CD4-positive, alpha-beta T cell treated with Interleukin-6 at 100 ng/mL for 8 hours (primary cell): ENCODE results near the gene C10orf95.
"Not testable (repeated sequence)": the region's sequence is repeated elsewhere in the genome, so short reads cannot be mapped to it uniquely, and the experiment has no call there.

Source experiments
- DNase-seq: peaks from one replicate; pipeline ENCODE4 v3.0.0-alpha.2; 2020; ENCODE audit warnings: mixed read lengths, low spot score

C10orf95 gene

DNA sequence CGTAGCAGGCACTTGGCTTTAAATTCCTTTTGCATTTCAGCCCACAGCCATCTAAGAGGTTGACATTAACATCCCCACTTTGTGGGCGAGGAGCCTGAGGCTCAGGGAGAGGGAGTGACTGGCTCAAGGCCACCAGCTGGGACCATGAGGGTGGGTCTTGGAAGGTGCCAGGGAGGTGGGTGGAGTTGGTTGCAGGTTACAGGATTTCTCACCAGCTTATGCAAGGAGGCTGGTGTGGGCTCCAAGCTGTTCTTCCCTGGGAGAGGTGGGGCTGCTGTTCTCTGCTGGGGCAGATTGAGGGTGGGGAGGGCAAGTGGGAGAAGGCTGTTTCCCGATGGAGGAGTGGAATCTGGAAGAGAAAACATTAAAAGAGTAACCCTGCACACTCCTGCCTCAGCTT is 14.1 kb upstream of the C10orf95 start:
- no peak for DNase-seq

DNA sequence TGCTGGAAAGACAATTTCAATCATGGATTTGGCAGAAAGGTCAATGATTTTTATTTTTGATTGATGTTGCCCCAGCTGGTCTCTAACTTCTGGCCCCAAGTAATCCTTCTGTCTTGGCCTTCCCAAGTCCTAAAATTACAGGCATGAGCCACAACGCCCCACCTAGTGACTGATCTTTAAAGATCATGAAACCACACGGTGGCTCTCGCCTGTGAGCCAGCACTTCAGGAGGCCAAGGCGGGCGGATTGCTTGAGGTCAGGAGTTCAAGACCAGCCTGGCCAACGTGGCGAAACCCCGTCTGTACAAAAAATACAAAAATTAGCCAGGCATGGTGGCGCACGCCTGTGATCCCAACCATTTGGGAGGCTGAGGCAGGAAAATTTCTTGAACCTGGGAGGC is 12.6 kb upstream of the C10orf95 start:
- DNase-seq: no peak

DNA sequence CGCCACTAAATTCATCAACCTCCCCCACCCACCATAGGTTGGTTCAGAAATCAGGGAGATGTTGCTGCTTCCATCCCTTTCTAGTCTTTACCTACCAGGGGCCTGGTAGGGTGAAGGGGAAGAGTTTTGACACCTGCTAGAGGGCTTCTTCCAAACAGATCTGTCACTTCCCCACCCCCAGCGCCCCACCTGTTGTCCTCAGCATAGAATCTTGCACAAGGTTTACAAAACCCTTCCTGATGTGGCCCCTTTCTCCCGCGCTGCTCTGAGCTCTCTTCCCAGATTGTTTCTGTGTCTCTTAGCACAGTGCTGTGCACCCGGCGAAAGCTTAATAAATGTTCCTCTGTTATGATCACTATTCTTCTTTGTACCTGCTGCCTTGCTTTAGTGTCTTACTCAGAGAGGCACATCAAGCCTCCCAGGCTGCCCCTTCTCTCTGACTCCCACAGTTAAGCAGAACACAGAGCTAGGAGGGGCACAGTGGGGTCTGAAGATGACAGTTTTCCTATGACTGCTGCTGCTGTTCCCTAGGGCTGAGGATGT is 11.2 kb upstream of the C10orf95 start:
- DNase-seq: no peak

DNA sequence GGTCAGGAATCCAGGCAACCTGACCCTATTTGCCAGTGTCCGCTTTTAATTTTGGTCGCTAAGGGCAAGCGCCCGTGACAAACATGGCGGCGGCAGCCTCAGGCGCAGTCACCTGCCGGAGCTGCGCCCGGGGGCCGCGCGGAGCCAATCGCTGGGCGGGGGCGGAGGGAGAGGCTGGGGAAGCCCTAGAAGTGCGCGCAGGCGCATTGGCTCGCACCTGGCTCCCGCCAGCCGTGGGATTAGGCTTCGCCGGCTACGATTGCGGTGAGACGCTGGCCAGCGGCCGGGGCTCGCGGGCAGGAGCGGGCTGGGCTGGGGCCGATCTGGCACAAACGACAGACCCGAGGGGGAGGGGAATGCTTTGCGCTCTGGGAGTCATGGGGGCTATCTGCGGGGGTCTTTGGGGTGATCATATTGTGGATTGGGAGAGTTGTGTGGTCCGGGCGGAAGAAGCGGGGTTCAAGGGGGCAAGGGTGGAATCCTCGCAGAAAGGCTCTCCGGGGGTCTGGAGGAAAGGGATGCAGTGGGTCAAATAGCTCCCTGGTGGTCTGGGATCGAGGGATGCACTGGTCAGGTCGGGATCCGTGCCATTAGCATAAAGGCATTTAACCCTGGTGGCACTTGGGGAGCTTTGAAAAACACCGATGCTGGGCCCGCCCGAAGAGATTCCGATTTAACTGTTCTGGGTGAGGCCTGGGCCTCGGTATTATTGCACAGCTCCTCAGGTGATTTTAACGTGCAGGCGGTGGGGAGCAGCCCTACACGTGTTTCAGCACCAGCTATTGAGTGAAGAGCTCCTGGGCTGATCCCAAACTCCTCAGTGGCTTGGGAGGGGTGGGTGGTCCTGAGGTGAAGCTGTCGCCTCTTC is 10.1 kb upstream of the C10orf95 start:
- DNase-seq: peak; percentile 93

DNA sequence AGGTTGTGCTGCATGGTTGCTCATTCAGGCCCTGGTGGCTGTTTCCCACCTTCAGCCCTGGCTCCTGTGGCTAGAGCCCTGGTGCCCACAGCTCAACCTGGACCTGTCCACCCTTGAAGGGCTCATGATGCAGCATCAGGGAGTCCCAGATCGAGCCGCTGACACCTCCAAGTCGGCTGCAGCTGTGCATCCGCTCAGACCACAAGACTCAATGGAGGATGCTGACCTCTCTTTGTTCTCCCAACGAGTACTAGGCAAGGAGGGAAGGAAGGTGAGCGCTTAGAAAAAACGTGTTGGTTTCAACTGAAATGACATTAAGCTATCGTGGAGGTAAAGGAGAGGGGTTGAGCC is 9.5 kb upstream of the C10orf95 start:
- no peak for DNase-seq

DNA sequence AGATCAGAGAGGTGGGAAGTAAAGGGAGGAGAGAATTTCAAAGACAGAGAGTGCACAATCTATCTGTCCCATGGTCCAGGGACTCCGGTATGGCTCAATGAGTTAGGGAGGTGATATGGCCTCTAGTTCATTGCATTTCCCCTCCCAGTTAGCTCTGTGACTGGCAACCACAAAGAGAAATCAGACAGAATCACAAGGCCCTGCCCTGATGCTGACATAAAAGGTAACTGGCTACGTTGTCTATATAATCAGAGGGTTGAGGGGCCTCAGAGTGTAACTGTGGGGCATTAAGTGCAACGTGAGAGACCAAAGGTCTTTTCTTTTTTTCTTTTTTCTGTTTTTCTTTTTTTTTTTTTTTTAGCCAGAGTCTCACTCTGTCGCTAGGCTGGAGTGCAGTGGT is 7.3 kb upstream of the C10orf95 start:
- DNase-seq: no peak

DNA sequence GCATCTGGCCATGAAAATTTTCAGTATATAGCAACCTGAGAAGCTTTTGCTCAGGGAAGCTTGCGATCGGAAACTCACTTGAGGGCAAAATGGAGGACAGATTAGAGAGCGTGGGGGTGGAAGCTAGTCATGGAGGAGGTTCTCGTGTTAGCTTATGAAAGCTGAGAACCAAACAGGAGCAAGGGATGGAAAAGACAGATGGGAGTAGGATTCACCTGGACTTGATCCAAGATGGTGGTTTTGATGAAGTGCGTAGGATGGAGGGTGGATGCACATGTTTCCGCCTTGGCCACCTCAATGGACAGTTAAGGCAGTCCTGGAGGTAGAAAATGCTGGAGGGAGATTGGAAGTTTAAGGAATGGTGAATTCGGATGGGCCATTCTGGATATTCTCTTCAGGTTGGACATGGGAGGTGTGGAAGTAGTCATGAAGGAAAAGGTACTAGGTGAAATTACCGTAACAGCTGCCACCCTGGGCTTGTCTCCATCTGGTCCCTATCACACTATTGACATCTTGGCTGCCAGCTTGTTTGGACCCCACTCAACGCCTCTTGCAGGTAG is 6.3 kb upstream of the C10orf95 start:
- DNase-seq: no peak

DNA sequence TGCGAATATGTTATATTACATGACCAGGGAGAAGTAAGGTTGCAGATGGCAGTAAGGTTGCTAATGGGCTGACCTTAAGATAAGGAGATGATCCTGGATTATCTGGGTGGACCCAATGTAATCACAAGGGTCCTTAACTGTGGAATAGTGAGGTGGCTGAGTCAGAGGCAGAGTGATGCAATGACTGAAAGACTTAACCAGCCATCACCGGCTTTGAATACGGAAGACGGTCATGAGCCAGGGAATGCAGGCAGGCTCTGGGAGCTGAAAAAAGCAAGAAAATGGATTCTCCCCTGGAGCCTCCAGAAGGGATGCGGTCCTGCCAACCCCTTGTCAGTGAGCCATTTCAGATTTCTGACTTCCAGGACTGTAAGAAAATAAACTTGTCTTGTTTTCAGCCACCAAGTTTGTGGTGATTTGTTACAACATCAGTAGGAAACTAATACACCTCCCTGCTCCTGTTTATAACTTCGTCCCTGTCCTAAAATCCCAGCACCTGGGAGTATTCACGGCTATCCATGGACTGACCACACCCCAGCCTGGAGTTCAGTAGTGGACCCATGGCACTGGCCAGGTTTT is 4.6 kb upstream of the C10orf95 start:
- DNase-seq: no peak

DNA sequence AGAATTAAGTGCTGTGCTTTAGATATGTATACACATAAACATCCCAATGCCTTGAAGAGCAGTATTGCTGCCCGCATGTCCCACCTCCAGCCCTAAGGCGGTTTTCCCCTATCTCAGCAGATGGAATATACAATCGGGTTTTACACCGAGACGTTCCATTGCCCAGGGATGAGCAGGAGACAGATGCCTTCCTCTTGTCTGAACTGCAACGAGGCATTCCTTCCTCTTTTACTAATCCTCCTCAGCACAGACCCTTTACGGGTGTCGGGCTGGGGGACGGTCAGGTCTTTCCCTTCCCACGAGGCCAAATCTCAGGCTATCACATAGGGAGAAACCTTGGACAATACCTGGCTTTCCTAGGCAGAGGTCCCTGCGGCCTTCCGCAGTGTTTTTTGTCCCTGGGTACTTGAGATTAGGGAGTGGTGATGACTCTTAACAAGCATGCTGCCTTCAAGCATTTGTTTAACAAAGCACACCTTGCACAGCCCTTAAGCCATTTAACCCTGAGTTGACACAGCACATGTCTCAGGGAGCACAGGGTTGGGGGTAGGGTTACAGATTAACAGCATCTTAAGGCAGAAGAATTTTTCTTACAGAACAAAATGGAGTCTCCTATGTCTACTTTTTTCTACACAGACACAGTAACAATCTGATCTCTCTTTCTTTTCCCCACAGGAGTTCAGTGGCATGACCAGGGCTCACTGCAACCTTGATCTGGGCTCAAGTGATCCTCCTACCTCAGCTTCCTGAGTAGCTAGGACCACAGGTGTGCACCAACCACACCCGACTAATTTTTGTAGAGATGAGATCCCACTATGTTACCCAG is 3.5 kb upstream of the C10orf95 start:
- not testable (repeated sequence) for DNase-seq

DNA sequence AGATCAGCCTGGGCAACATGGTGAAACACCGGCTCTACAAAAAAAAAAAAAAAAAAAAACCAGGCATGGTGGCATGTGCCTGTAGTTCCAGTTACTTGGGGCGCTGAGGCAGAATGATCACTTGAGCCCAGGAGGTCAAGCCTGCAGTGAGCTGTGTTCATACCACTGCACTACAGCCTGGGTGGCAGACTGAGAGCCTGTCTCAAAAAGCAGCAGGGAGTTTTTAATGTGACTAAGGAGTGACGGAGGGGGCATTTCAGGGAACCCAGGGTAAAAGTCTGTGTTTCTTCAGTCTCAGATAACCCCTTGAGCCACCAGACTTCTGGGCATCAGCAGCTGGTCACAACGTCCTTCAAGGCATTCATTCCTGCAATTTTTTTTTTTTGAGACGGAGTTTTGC is 2.2 kb upstream of the C10orf95 start:
- no peak for DNase-seq

DNA sequence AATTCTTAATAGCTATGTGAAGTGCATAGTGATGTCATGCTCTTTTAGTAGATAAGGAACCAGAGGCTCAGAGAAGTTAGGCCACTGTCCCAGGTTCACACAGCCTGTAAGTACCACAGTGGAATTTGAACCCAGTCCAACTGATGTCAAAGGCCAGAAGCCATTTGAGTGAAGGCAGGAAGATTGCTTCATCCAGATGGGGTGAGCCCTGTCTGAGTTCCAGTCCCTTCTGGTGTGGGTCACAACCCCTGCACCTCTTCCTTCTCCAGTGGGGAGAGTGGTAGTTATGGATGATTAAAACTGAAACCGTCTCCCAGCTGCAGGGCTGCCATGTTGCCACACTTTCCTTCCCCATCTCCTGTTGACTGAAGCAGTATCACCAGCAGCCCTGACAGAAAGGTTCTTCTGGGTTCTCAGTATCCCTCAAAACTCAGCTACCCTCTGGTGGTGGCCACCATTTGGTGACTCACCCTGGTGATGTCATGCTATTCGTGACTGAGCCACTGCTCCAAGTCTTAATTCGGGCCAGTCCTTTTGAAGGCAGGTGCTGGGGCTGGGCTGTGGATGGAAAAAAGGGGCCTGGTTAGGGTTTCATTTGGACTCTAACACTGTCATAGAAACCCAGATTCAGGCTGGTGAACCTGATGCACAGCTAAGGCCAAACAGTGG is 1.5 kb upstream of the C10orf95 start:
- peak; percentile 21 for DNase-seq

DNA sequence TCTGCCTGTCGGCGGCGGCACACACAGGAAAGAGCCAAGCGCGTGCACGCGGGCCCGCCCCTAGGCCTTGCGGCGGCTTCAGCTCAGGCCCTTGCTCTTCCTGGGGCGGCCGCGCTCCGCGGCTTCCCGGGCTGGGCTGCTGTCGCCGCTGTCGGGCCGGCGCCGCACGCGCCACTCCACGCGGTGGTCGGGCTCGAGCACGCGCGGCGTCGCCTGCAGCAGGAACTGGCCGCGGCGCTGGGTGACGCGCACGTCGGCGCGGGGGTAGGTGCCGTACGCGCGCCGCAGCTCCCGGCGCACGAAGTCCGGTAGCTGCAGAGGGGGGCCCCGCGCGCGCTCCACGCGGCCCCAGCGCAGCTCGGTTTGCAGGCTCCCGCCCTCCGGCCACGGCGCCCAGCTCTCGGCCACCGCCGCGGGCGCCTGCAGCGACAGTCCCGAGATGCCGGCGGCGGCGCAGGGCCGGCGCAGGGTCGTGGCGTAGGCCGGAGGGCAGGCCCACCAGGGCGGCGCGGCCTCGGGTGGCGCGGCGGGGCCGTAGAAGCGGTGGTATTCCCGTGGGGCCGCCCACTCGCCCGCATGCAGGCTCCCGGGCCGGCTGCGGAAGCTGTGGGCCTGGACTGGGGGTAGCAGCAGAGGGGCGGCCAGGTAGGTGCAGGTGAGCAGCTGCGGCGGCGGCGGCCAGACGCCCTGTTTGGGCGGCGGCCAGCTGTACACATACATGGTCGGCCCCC is 804 bp downstream of the C10orf95 start:
- peak; percentile 94 for DNase-seq

DNA sequence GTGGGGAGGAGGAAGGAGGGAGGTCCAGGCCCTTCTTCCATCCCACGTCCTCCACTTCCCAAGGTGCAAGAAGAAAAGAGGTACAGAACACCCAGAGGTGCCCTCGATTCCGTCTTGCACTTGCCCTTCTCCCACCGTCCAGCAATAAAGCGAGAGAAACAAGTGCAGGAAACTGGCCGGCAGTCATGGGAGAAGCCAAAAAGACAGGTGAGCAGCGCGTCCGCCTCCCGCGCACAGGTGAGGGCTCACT is 1.3 kb downstream of the C10orf95 start:
- DNase-seq: no peak

DNA sequence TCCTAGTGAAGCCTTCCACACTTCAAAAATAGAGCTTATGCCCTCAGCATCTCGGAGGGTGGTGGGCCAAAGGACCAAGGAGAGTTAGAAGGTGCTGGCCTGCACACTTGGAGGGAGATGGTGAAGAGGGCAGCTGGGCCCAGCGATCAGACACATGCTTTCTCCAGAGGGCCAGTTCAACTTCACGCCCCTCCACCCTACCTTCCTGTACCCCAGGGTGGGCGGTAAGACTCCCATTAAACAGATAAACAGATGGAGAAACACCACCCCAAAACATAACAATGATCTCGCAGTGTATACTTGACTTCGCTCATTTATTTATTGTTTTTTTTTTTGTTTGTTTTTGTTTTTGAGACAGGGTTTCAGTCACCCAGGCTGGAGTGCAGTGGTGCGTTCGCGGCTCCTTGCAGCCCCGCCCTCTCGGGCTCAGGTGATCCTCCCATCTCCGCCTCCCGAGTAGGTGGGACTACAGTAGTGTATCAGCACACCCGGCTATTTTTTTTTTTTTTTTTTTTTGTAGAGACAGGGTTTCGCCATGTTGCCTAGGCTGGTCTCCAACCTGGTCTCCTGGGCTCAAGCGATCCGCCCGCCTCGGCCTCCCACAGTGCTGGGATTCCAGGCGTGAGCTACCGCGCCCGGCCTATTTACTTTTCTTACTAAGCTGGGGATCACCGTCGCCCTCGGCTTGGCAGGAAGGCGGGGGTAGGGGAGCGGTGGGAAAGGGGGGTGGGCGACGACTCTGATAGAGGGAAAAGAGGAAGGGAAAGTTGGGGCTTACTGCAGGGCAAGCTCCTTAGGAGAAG is 1.8 kb downstream of the C10orf95 start:
- peak; percentile 91 for DNase-seq

DNA sequence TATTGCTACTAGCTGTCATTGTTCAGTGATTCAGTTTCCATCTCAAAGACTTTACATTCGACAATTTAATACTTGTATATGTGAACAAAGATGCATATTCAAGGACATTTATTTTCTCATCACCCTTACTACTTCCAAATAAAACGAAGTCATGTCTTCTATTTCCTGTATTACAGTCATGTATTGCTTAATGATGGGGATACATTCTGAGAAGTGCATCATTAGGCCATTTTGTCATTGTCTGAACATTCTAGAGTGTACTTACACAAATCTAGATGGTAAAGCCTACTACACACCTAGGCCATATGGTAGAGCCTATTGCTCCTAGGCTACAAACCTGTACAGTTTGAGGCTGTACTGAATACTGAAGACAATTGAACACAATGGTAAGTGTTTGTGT is 6.5 kb downstream of the C10orf95 start:
- DNase-seq: no peak

DNA sequence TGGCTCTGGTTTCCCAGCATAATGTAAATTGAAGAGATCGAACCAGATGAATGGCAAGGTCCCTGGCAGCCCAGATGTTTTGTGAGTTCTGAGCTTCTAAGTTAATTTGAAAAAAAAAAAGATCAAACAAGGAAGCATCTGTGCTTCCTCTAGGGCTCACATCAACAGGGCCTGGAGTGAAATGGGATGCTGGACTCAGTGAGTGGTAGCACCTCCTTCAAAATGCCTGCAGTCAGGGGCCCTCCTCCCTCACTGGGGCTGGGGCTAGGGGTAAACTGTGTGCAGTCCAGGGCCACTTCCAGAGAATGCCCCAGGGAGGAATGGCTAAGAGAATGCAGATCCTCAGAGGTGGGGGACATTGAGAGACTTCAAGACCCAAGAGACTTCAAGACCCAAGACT is 13.0 kb downstream of the C10orf95 start:
- no peak for DNase-seq

DNA sequence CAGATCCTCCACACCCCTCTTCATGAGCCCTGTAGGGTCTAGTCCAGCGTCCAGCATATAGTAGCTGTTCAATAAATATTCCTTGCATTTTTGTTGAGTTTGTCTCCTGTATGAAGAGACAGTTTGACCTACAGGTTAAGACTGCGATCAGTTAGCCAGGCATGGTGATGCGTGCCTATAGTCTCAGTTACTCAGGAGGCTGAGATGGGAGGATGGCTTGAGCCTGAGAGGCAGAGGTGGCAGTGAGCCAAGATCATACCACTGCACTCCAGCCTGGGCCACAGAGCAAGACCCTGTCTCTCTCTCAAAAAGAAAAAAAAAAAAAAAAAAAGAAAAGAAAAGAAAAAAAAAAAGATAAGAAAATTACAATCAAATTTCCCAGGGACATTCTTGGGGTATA is 13.8 kb downstream of the C10orf95 start:
- no peak for DNase-seq

DNA sequence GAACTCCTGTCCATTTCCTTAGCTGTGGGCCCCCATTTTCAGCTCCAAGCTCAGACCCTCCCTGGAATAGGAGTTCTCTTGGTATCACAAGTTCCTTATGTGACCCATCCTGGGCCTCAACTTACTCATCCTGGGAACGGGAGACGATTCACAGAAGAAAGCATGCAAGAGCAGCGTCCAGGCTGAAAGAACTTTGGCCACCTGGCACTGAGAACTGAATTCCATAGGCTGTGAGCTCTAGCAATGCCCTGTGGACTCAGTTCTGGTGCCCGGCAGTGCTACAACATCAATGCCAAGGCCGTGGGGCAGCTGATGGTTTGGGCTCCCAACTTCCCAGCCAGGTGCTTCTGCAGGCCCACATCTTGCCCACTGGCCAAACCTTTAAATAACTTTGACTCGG is 15.0 kb downstream of the C10orf95 start:
- DNase-seq: no peak

DNA sequence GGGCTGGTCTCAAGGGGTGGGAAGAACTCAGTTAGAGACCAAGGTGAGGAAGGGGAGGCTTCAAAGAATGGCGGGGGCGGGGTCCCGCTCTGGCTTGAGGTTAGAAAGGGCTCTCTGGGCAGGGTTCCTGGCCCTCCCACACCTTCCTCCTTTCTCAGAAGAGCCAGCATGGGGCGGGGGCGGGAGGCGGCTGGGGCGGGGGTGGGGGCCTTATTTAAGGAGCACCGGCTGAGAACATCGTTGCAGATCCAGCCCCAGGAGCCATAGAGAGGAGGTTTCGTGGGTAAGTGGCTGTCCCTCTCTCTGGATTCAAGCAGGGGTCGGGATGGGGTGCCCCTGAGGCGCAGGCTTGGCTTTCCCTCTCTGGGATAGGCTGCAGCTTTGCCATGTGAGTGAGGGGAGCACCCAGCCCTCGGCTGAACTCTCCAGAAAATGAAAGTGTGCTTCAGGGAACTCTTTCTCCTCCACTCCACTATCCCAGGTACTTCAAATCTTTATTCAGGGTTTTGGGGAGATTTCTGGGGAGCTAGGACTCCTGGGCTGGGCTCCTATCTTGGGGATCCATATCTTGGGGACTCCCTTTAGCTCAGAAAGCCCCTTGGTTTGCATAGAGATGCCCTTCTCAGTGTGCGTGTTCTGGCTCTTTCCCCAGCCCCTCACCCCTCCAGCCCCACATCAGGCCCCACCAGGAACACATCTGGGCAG is 15.7 kb downstream of the C10orf95 start:
- peak; percentile 43 for DNase-seq

DNA sequence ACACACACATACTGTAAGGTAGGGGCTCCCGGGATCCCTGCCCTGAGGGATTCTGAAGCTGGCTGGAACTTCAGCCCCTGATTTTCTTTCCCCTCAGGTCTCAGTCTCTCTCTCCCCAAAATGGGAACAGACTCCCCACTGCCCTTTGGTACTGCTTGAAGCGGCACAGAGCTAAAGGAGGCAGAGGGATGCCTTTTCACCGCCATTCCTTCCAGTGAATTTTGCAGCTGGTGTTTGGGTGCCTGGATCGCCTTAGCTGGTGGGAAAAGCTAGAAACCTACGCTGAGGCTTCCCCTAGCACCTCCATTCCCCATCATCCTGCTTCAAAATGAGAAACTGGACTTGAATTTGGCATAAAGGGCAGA is 16.2 kb downstream of the C10orf95 start:
- DNase-seq: no peak
